HepG2 (cell line): ENCODE data around the gene NMRAL1. TPM values are rescaled to one million over a fixed set of nuclear protein-coding genes. Genes with fewer than 3 reads are reported as not detected.

Experiments used
- ARNT2 ChIP-seq: sonication (generic); formaldehyde crosslinking; IDR thresholded peaks from 2 replicates; pipeline ENCODE4 v1.8.0; 2022; ENCODE audit warnings: mild to moderate bottlenecking, low read depth, missing genetic modification reagents, moderate library complexity
- BRCA1 ChIP-seq: sonication (generic); formaldehyde crosslinking; IDR thresholded peaks from 2 replicates; pipeline ENCODE4 v1.4.0; 2020; ENCODE audit warnings: missing genetic modification reagents
- EED ChIP-seq: sonication (generic); formaldehyde crosslinking; IDR thresholded peaks from 2 replicates; pipeline ENCODE4 v1.5.0; 2020; ENCODE audit warnings: mild to moderate bottlenecking, missing genetic modification reagents
- HNRNPH1 ChIP-seq: fragments of 200-400 bp; formaldehyde crosslinking; optimal IDR thresholded peaks from 2 replicates; pipeline ENCODE3; 2017; ENCODE audit warnings: mild to moderate bottlenecking, low read depth, low read length
- HNRNPUL1 ChIP-seq: fragments of 200-400 bp; formaldehyde crosslinking; IDR thresholded peaks from 2 replicates; pipeline ENCODE4 v1.6.1; 2017; ENCODE audit warnings: low read depth, mild to moderate bottlenecking, low read length, moderate library complexity
- JARID2 ChIP-seq: sonication (generic); formaldehyde crosslinking; IDR thresholded peaks from 2 replicates; pipeline ENCODE4 v1.8.1; 2023; ENCODE audit warnings: missing genetic modification reagents, inconsistent platforms; ENCODE audit not compliant: insufficient replicate concordance
- MAFK ChIP-seq, 2 experiments: IDR thresholded peaks in 1 of 2; conservative IDR thresholded peaks in 1 of 2; 2 replicates each; pipeline ENCODE4 v1.6.1; 2011; ENCODE audit warnings: improper control_type of control experiment in 2 of 2, low read length in 2 of 2
- MTA3 ChIP-seq: sonication (generic); formaldehyde crosslinking; IDR thresholded peaks from 2 replicates; pipeline ENCODE4 v1.4.0; 2020; ENCODE audit warnings: missing genetic modification reagents
- NR2F1 ChIP-seq, 2 experiments: fragments of 450-650 bp in 1 of 2; formaldehyde crosslinking in 1 of 2; IDR thresholded peaks; 2 replicates each; pipeline versions ENCODE4 v1.5.0 to v1.6.1; 2016 to 2020; ENCODE audit warnings: mild to moderate bottlenecking in 1 of 2, missing compliant biosample characterization in 1 of 2, missing genetic modification reagents in 1 of 2, moderate library complexity in 1 of 2
- RERE ChIP-seq: IDR thresholded peaks from 2 replicates; pipeline ENCODE4 v1.6.1; 2016; ENCODE audit warnings: low read depth, missing genetic modification reagents, missing compliant biosample characterization
- SPEN ChIP-seq: sonication (generic); formaldehyde crosslinking; IDR thresholded peaks from 2 replicates; pipeline ENCODE4 v1.5.1; 2020; ENCODE audit warnings: low read depth, mild to moderate bottlenecking, missing genetic modification reagents
- ZNF232 ChIP-seq: sonication (generic); formaldehyde crosslinking; IDR thresholded peaks from 2 replicates; pipeline ENCODE4 v1.4.0; 2020; ENCODE audit warnings: missing genetic modification reagents, borderline replicate concordance
- ZNF432 ChIP-seq: sonication (generic); formaldehyde crosslinking; IDR thresholded peaks from 2 replicates; pipeline ENCODE4 v1.5.0; 2020; ENCODE audit warnings: missing genetic modification reagents, mild to moderate bottlenecking, borderline replicate concordance
- ZNF687 ChIP-seq: sonication (generic); formaldehyde crosslinking; IDR thresholded peaks from 2 replicates; pipeline ENCODE4 v1.5.1; 2020; ENCODE audit warnings: mild to moderate bottlenecking, missing genetic modification reagents, moderate library complexity
- ZNF788 ChIP-seq: sonication (generic); formaldehyde crosslinking; IDR thresholded peaks from 2 replicates; pipeline ENCODE4 v1.5.0; 2020; ENCODE audit warnings: mild to moderate bottlenecking, missing genetic modification reagents, borderline replicate concordance
- polyA plus RNA-seq, 8 experiments: library from polyadenylated mRNA; depleted of rRNA in 3 of 8; stranded (reverse) in 7 of 8; unstranded in 1 of 8; fragments of >200 nt; fragmentation: Illumina TruSeq in 4 of 8; extraction: Trizol in 4 of 8; gene quantifications; 2 replicates each; pipeline versions ENCODE4 v1.2.1 to v1.2.3, GENCODE V29; 2011 to 2016; ENCODE audit warnings: low read depth in 4 of 8, missing spikeins in 1 of 8, mixed read lengths in 1 of 8; ENCODE audit not compliant: insufficient read depth in 1 of 8
- total RNA-seq, 5 experiments: library from RNA; depleted of rRNA; stranded (reverse); fragments of >200 nt; fragmentation: Illumina TruSeq; extraction: Trizol; gene quantifications; 2 replicates each; pipeline ENCODE4 v1.2.3, GENCODE V29; 2016; ENCODE audit warnings: low read depth in 1 of 5
- TF ChIP-seq, protein P1 (sequence below): sonication (generic); formaldehyde crosslinking; IDR thresholded peaks from 2 replicates; pipeline ENCODE4 v1.8.1; 2023; ENCODE audit warnings: mild to moderate bottlenecking, missing genetic modification reagents

NMRAL1 gene
- total and polyA plus RNA-seq, 2 of the 13 experiments (the other 11 are each of a cell fraction or from before 2014, with no cell fraction given) = 30.8 to 33.1 TPM

GRCh38 chr16:4426021-4426684 is 48.3 kb downstream of the NMRAL1 start (continued):
- TF ChIP-seq ZNF687 (peak; percentile 94), MTA3 (no peak), ZNF232 (CRISPR knock-in tag) (no peak), SPEN (CRISPR knock-in tag) (peak; percentile 13; the same call in 1 of the 2 replicates), ARNT2 (CRISPR knock-in tag) (0 out of 2 replicates have a peak, but pooled peaks have one; percentile 18), NR2F1 (CRISPR knock-in tag; IDR thresholded peaks at IDR 0.05) (peak; percentile 80 to 92; a peak in 3 of 4 replicates), HNRNPH1 (no peak), JARID2 (CRISPR knock-in tag) (no peak), MAFK (conservative IDR thresholded peaks at IDR 0.05 in 1 of 2, IDR thresholded peaks at IDR 0.05 in 1 of 2; ENCODE audit: low read length in 2 of 2) (no peak), HNRNPUL1 (no peak), ZNF788 (CRISPR knock-in tag) (peak; percentile 77; the same call in 1 of the 2 replicates), BRCA1 (CRISPR knock-in tag) (no peak), EED (CRISPR knock-in tag) (peak; percentile 73; the same call in 1 of the 2 replicates), RERE (no peak), ZNF432 (no peak)
- TF ChIP-seq, protein P1, sequence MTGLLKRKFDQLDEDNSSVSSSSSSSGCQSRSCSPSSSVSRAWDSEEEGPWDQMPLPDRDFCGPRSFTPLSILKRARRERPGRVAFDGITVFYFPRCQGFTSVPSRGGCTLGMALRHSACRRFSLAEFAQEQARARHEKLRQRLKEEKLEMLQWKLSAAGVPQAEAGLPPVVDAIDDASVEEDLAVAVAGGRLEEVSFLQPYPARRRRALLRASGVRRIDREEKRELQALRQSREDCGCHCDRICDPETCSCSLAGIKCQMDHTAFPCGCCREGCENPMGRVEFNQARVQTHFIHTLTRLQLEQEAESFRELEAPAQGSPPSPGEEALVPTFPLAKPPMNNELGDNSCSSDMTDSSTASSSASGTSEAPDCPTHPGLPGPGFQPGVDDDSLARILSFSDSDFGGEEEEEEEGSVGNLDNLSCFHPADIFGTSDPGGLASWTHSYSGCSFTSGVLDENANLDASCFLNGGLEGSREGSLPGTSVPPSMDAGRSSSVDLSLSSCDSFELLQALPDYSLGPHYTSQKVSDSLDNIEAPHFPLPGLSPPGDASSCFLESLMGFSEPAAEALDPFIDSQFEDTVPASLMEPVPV = peak; percentile 78; the same call in 1 of the 2 replicates
